Neural cell (in vitro differentiated cells): ENCODE data around the gene TPM2.

ENCODE experiments used
- CTCF ChIP-seq: fragments of 450-650 bp; IDR thresholded peaks from 2 replicates; pipeline ENCODE4 v1.5.1; 2014; ENCODE audit warnings: antibody characterized with exemption, mild to moderate bottlenecking, moderate library complexity; ENCODE audit not compliant: poor library complexity, severe bottlenecking
- RAD21 ChIP-seq: fragments of 450-650 bp; conservative IDR thresholded peaks from 2 replicates; pipeline ENCODE4 v1.6.1; 2014; ENCODE audit warnings: antibody characterized with exemption, mild to moderate bottlenecking, moderate library complexity

GRCh38 chr9:35656348-35656747 lies 33.4 kb downstream of the TPM2 start:
- TF ChIP-seq CTCF = no peak
- TF ChIP-seq RAD21 = no peak
